K562 (cell line): ENCODE results near the gene NUBP2. TPM values are rescaled to one million over a fixed set of nuclear protein-coding genes. Genes with fewer than 3 reads are reported as not detected.

Experiments
- CREB1 ChIP-seq, 2 experiments: sonication (generic) in 1 of 2; formaldehyde crosslinking in 1 of 2; IDR thresholded peaks; 2 replicates each; pipeline versions ENCODE4 v1.6.1 to v1.8.0; 2012 to 2022; ENCODE audit warnings: inconsistent platforms in 1 of 2, mild to moderate bottlenecking in 1 of 2, missing genetic modification reagents in 1 of 2, moderate library complexity in 1 of 2
- E2F3 ChIP-seq: fragments of 250-450 bp; sonication (Bioruptor Pico); IDR thresholded peaks from 2 replicates; pipeline ENCODE4 v1.4.0; 2020; ENCODE audit warnings: mild to moderate bottlenecking
- FOXP1 ChIP-seq: sonication (generic); formaldehyde crosslinking; IDR thresholded peaks from 2 replicates; pipeline ENCODE4 v1.8.0; 2022; ENCODE audit warnings: mild to moderate bottlenecking, missing genetic modification reagents
- GABPA ChIP-seq: fragments of 200-800 bp; sonication (Bioruptor generic); conservative IDR thresholded peaks from 2 replicates; pipeline ENCODE4 v1.6.1; 2016; ENCODE audit warnings: low read depth, missing genetic modification characterization, missing compliant biosample characterization
- GABPB1 ChIP-seq: sonication (generic); formaldehyde crosslinking; IDR thresholded peaks from 2 replicates; pipeline ENCODE4 v1.8.0; 2022; ENCODE audit warnings: mild to moderate bottlenecking, missing genetic modification reagents
- JUND ChIP-seq, 2 experiments: IDR thresholded peaks; 2 replicates in 1 of 2; 3 replicates in 1 of 2; pipeline ENCODE4 v1.6.1; 2011; ENCODE audit warnings: borderline replicate concordance in 2 of 2, low read depth in 2 of 2, low read length in 2 of 2, improper control_type of control experiment in 1 of 2, missing biosample characterization in 1 of 2, missing genetic modification characterization in 1 of 2, missing genetic modification reagents in 1 of 2
- MEIS2 ChIP-seq: fragments of 450-650 bp; IDR thresholded peaks from 2 replicates; pipeline ENCODE4 v1.6.1; 2014; ENCODE audit warnings: mild to moderate bottlenecking; ENCODE audit not compliant: partially characterized antibody
- NFYB ChIP-seq: IDR thresholded peaks from 2 replicates; pipeline ENCODE4 v1.6.1; 2011; ENCODE audit warnings: mild to moderate bottlenecking, moderate library complexity; ENCODE audit not compliant: insufficient read length; ENCODE audit errors: extremely low read depth
- POLR2G ChIP-seq: fragments of 200-400 bp; formaldehyde crosslinking; IDR thresholded peaks from 2 replicates; pipeline ENCODE4 v1.6.1; 2017; ENCODE audit warnings: low read depth, mild to moderate bottlenecking, antibody characterized with exemption, low read length, moderate library complexity
- RAD21 ChIP-seq, 2 experiments: fragments of 250-450 bp in 1 of 2; fragments of 450-650 bp in 1 of 2; sonication (Bioruptor Pico) in 1 of 2; formaldehyde crosslinking in 1 of 2; IDR thresholded peaks in 1 of 2; conservative IDR thresholded peaks in 1 of 2; 2 replicates each; pipeline versions ENCODE4 v1.4.0 to v1.8.0; 2020 to 2022; ENCODE audit warnings: mild to moderate bottlenecking in 2 of 2, moderate library complexity in 1 of 2
- SIN3A ChIP-seq, 2 experiments: fragments of 150-350 bp in 1 of 2; IDR thresholded peaks; 2 replicates each; pipeline ENCODE4 v1.6.1; 2011 to 2016; ENCODE audit warnings: borderline replicate concordance in 2 of 2, low read depth in 2 of 2, low read length in 2 of 2, mild to moderate bottlenecking in 2 of 2, moderate library complexity in 2 of 2; ENCODE audit not compliant: control insufficient read depth in 1 of 2
- SP1 ChIP-seq: sonication (generic); formaldehyde crosslinking; IDR thresholded peaks from 2 replicates; pipeline ENCODE4 v1.8.1; 2022; ENCODE audit warnings: mild to moderate bottlenecking, missing genetic modification reagents
- SP2 ChIP-seq: IDR thresholded peaks from 2 replicates; pipeline ENCODE4 v1.6.1; 2011; ENCODE audit warnings: mild to moderate bottlenecking, low read depth, low read length, moderate library complexity; ENCODE audit not compliant: poor library complexity, severe bottlenecking; ENCODE audit errors: extremely low read depth
- TBL1XR1 ChIP-seq, 2 experiments: IDR thresholded peaks; 2 replicates each; pipeline ENCODE4 v1.6.1; 2012; ENCODE audit warnings: improper control_type of control experiment in 2 of 2, low read length in 2 of 2, mild to moderate bottlenecking in 1 of 2
- ZFP1 ChIP-seq: fragments of 450-650 bp; formaldehyde crosslinking; IDR thresholded peaks from 2 replicates; pipeline ENCODE4 v1.4.0; 2020; ENCODE audit warnings: mild to moderate bottlenecking, mixed read lengths
- polyA plus RNA-seq, 8 experiments: library from polyadenylated mRNA; depleted of rRNA in 4 of 8; stranded (reverse) in 5 of 8; unstranded in 3 of 8; fragments of >200 nt; fragmentation: Nextera tagmentation in 2 of 8; fragmentation: Illumina TruSeq in 1 of 8; extraction: Ambion mirVana in 2 of 8; extraction: Trizol in 1 of 8; gene quantifications; 2 replicates each; pipeline versions ENCODE4 v1.2.1 to v1.2.3, GENCODE V29; 2011 to 2014; ENCODE audit warnings: inconsistent platforms in 1 of 8, missing spikeins in 1 of 8
- total RNA-seq, 7 experiments: library from RNA; depleted of rRNA in 6 of 7; stranded (reverse); fragments of >200 nt in 6 of 7; fragmentation: Illumina TruSeq in 2 of 7; extraction: Trizol in 2 of 7; gene quantifications; 2 replicates each; pipeline versions ENCODE4 v1.2.1 to v1.2.3, GENCODE V29; 2011 to 2021; ENCODE audit warnings: low replicate concordance in 1 of 7
- TF ChIP-seq, protein P1 (sequence below): sonication (generic); formaldehyde crosslinking; IDR thresholded peaks from 2 replicates; pipeline ENCODE4 v1.8.0; 2022; ENCODE audit warnings: mild to moderate bottlenecking, missing genetic modification reagents
- TF ChIP-seq, protein P2 (sequence below): fragments of 250-450 bp; sonication (Bioruptor Pico); IDR thresholded peaks from 2 replicates; pipeline ENCODE4 v1.4.0; 2020
- TF ChIP-seq, protein P3 (sequence below), 2 experiments: fragments of 450-650 bp; IDR thresholded peaks; 2 replicates each; pipeline ENCODE4 v1.6.1; 2016

NUBP2 gene
- total and polyA plus RNA-seq, 9 of the 15 experiments (the other 6 are each of a cell fraction or from before 2014, with no cell fraction given) = 1.8 to 115 (median 24.0) TPM

DNA sequence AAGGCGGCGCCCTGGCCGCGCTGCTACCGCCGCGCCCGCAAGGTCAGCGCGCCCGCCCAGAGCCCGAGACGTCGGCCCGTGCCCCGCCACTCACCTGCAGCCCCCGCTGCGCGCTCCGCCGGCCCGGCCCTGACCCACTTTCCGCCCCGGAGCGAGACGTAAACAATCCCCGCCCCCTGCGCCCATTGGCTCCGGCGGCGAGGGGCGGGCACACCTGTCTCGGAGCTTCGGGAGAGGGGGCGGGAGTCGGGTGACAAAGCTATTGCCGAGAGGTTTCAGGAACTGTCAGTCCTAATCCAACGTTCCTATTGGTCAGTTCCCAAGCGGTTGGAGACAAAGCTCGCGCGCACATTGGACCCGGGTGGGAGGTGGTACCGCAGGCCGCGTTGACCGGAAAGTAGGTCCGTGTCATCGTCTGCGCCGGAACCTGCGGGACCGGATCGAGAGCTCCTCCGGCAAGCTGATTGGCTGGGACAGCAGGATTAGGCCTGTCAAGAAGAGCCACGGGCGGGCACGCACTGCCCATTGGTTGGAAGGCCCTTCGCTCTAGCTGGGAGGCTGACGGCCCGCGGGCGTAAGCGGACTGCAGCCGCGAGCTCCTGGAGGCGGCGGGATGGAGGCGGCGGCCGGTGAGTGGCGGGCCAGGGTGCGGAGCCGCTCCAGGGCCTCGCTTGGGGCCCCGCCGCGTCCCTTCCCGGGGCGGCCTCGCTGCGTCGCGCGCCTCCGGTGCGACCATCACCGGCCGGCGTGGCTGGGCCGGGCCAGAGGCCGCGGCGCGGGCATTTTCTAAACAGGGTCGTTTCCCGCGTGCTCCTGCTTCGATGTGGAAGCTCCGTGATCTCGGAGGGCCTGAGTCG lies at the start of gene NUBP2, which contains the start of gene SPSB3 (continued):
- TF ChIP-seq, protein P1, sequence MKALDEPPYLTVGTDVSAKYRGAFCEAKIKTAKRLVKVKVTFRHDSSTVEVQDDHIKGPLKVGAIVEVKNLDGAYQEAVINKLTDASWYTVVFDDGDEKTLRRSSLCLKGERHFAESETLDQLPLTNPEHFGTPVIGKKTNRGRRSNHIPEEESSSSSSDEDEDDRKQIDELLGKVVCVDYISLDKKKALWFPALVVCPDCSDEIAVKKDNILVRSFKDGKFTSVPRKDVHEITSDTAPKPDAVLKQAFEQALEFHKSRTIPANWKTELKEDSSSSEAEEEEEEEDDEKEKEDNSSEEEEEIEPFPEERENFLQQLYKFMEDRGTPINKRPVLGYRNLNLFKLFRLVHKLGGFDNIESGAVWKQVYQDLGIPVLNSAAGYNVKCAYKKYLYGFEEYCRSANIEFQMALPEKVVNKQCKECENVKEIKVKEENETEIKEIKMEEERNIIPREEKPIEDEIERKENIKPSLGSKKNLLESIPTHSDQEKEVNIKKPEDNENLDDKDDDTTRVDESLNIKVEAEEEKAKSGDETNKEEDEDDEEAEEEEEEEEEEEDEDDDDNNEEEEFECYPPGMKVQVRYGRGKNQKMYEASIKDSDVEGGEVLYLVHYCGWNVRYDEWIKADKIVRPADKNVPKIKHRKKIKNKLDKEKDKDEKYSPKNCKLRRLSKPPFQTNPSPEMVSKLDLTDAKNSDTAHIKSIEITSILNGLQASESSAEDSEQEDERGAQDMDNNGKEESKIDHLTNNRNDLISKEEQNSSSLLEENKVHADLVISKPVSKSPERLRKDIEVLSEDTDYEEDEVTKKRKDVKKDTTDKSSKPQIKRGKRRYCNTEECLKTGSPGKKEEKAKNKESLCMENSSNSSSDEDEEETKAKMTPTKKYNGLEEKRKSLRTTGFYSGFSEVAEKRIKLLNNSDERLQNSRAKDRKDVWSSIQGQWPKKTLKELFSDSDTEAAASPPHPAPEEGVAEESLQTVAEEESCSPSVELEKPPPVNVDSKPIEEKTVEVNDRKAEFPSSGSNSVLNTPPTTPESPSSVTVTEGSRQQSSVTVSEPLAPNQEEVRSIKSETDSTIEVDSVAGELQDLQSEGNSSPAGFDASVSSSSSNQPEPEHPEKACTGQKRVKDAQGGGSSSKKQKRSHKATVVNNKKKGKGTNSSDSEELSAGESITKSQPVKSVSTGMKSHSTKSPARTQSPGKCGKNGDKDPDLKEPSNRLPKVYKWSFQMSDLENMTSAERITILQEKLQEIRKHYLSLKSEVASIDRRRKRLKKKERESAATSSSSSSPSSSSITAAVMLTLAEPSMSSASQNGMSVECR (CRISPR knock-in tag) = 0 out of 2 replicates have a peak, but pooled peaks have one; percentile 62
- TF ChIP-seq SP2 (peak; percentile 83), GABPB1 (peak; percentile 97), TBL1XR1 (IDR thresholded peaks at IDR 0.05; ENCODE audit: low read length in 2 of 2) (peak in 1 of 2 experiments; percentile 72; a peak in 1 of 4 replicates), RAD21 (CRISPR knock-in tag; conservative IDR thresholded peaks at IDR 0.05 in 1 of 2, IDR thresholded peaks at IDR 0.05 in 1 of 2) (no peak), E2F3 (CRISPR knock-in tag) (peak; percentile 82), SP1 (CRISPR knock-in tag) (peak; percentile 96), POLR2G (peak; percentile 87), SIN3A (IDR thresholded peaks at IDR 0.05; ENCODE audit: borderline replicate concordance in 2 of 2, control insufficient read depth in 1 of 2, low read depth in 2 of 2, low read length in 2 of 2) (peak; percentile 59 to 62; a peak in 2 of 4 replicates), ZFP1 (CRISPR knock-in tag) (no peak), CREB1 (IDR thresholded peaks at IDR 0.05) (peak; percentile 98), CREB1 (CRISPR knock-in tag; IDR thresholded peaks at IDR 0.05) (peak; percentile 98), GABPA (tag) (peak; percentile 99), JUND (IDR thresholded peaks at IDR 0.05; ENCODE audit: borderline replicate concordance, low read depth, low read length) (0 out of 2 replicates have a peak, but pooled peaks have one; percentile 47), JUND (tag; IDR thresholded peaks at IDR 0.05; ENCODE audit: borderline replicate concordance, low read depth, low read length) (no peak; the same call in 2 of the 3 replicates), NFYB (peak; percentile 99), MEIS2 (peak; percentile 60), FOXP1 (CRISPR knock-in tag) (peak; percentile 44; the same call in 1 of the 2 replicates)
- TF ChIP-seq, protein P2, sequence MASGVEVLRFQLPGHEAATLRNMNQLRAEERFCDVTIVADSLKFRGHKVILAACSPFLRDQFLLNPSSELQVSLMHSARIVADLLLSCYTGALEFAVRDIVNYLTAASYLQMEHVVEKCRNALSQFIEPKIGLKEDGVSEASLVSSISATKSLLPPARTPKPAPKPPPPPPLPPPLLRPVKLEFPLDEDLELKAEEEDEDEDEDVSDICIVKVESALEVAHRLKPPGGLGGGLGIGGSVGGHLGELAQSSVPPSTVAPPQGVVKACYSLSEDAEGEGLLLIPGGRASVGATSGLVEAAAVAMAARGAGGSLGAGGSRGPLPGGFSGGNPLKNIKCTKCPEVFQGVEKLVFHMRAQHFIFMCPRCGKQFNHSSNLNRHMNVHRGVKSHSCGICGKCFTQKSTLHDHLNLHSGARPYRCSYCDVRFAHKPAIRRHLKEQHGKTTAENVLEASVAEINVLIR (CRISPR knock-in tag) = peak; percentile 95
- TF ChIP-seq, protein P3, sequence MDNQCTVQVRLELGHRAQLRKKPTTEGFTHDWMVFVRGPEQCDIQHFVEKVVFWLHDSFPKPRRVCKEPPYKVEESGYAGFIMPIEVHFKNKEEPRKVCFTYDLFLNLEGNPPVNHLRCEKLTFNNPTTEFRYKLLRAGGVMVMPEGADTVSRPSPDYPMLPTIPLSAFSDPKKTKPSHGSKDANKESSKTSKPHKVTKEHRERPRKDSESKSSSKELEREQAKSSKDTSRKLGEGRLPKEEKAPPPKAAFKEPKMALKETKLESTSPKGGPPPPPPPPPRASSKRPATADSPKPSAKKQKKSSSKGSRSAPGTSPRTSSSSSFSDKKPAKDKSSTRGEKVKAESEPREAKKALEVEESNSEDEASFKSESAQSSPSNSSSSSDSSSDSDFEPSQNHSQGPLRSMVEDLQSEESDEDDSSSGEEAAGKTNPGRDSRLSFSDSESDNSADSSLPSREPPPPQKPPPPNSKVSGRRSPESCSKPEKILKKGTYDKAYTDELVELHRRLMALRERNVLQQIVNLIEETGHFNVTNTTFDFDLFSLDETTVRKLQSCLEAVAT (IDR thresholded peaks at IDR 0.05) = peak in 1 of 2 experiments; percentile 98; a peak in 2 of 4 replicates
